HG03575 (cell line): Measurements from ENCODE around the gene IGF2BP2.

Experiments used
- ATAC-seq: cut with Tn5 transposase; IDR thresholded peaks from one replicate; pipeline ENCODE4 v1.9.1; 2021; ENCODE audit not compliant: unreplicated experiment, insufficient number of reproducible peaks, low FRiP score; ENCODE audit errors: extremely low read depth

IGF2BP2 gene

DNA sequence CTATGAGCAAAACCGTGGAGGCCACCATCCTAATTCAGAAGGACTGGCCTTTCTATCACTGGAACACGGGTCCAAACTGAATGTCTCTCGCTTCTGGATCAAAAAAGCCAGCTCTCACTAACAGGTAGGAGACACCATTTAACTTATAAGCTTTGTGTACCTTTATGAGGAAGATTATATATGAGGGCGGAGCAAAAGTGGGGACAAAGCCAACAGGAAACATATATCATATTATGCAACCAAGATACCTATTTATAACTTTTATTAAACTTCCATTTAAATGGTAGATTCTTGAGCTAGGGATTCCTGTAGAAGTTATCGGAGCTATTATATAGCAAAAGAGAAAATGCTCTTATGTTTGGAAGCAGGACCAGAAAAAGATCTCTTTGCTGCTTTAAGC is 78.4 kb downstream of the IGF2BP2 start:
- no peak for ATAC-seq

DNA sequence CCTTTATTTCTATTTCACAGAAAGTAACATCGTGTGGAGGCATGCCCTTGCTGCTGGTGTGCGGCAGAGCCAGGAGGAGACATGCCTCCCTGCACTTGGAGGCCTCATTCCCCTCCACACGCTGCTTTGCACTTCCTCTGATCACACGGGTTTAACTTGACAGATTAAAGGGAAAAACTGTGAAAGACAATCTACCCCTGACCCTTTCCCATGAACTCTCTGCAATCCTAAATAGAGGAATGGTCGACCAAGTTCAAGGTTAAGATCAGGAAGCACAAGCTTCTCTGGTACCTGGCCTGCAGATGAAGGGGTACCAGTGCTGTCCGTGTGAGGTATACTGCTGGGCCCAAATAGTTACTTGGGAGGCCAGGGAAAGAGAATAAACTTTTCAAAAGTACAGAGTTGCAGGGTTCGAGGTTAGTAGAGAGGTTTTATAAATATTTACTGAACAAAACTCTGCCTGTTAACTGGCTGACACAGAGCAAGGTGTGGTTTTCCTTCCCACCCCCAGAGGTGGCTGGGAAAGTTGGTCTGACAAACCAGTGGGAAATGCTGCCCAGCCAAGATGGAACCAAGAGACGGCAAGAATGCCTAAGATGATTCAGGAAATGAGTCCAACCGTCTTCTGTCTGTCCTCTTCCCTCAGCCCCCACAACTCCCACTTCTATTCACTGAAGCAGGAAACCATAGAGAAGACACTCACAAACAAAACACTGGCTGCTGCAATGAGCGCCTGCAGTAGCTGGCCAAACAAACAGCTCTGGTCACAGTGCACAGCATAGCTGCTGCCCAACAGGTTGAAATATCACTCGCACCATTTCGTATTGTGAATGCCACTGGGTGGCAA is 79.6 kb downstream of the IGF2BP2 start:
- ATAC-seq, result no peak

DNA sequence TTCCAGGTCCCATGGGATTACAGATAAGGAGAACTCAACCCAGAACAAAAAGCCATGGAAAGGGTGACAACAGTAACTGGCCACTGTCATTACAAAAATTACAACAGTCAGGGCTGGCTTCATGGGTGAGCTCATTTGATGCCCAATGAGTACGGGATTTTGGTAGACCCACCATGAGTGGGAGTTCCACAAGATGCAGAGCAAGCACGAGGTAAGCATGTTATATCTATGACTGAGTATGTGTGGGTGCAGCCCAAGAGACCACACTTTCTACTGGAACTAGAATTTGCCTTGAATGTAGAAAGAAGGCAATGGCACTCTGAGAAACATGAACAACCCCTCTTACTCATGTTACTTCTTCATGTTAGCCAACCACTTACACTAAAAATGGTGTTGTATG is 83.3 kb downstream of the IGF2BP2 start:
- ATAC-seq, result no peak

DNA sequence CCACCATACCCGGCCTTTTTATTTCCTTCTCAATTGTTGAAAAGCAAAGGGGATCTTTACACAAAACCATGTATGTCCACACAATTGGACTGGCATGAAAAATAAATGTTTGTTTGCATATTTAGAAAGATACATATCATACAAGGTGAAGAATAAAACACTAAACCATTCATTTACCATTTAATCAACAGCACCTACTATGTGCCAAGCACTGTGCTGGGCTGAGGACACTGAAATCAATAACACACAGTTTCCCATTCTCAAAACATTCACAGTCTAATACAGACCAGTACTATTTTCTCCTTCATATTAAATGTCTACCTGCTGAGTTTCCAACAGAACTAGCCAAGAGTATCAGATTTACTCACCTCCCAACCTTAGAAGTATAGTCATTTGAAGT is 84.7 kb downstream of the IGF2BP2 start:
- no peak for ATAC-seq

DNA sequence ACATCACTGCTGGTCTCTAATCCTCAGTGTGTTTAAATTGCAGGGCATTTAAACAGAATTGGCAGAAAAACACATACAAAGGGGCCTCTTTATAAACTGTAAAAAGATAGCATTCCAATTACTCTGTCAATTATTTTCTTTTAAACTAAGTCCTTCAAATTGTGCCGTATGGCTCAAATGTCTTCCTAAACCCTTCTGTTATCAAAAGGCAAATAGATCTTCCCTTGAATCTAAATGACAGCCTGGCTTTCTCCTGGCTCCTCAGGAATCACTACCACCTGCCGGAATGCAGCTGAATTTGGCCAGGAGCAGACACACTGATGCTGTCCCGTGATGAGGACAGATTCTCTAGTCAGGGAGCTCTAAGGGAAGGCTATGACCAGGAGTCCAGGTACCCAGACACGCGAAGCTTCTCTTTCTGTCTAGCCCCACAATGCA is 85.6 kb downstream of the IGF2BP2 start:
- no peak for ATAC-seq

DNA sequence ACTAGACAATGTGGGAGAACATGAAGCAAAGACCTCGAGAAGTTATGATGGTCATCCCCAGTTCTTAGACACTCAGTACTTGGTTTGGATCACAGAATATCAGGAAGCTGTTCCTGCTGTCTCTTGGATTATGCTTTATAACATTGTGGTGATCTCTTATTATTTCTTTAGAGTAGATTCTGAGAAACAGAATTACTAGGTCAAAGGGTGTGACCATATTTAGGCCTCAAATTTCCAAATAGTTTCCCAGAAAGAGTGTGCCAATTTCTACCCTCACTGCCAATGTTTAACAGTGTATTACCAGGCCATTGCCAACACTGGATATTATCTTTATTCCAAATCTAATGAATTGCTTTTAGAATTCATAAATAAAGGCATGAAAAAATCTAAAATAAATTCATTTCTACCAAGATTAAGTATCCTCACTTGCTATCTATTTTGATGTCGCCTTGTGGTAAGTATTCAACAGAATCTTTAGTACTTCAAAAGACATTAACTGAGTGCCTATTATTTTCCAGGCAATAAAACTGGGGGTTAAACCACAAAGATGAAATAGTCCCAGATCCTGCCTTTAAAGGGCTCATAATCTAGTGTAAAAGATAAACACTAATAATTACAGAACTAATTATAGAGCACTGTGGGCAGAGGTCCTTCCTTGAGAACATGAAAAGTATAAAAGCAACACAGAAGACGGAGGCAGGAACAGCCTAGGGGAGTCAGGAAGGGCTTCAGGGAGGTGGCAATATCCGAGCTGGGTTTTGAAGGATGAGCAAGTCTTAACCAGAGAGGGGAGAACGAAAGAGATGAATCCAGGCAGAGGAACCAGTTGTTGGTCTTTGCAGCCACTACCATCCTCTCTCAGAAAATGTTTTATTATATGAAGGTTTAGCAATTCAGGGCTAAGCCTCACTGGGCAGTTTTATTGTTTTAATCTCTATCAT is 86.8 kb downstream of the IGF2BP2 start:
- ATAC-seq, result no peak

DNA sequence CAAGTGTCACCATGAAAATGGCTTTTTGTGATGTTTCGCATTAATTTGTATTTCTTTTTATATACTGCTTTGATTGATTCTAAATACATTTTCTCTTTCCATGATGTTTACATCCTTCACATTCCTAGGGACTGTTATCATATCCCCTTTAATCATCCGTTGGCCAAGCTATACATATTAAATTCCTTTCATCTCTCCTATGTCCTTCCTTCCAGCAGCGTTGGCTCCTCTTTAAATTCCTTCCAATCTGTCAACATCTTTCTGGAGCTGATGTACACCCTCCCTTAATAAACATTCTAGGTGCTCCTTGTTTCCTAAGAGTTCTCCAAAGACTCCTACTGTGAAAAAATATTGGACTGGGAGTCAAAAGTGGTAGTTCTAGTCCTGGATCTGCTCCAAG is 87.8 kb downstream of the IGF2BP2 start:
- no peak for ATAC-seq

DNA sequence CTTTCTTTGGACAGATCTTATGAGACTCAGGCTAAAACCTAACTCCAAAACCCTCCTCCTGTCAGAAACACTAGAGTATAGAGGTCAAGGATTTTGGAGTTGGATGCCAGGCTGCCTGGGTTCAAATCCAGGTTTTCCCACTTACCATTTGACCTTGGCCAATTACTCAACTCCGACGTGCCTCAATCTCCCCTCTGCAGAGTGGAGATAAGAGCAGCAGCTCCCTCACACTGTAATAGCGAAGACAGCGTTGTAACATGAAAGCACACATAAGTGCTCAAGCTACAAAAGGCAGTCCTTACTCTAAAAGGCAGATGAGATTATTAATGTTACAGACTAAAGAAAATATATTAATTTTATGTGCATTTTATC is 90.1 kb downstream of the IGF2BP2 start:
- no peak for ATAC-seq

DNA sequence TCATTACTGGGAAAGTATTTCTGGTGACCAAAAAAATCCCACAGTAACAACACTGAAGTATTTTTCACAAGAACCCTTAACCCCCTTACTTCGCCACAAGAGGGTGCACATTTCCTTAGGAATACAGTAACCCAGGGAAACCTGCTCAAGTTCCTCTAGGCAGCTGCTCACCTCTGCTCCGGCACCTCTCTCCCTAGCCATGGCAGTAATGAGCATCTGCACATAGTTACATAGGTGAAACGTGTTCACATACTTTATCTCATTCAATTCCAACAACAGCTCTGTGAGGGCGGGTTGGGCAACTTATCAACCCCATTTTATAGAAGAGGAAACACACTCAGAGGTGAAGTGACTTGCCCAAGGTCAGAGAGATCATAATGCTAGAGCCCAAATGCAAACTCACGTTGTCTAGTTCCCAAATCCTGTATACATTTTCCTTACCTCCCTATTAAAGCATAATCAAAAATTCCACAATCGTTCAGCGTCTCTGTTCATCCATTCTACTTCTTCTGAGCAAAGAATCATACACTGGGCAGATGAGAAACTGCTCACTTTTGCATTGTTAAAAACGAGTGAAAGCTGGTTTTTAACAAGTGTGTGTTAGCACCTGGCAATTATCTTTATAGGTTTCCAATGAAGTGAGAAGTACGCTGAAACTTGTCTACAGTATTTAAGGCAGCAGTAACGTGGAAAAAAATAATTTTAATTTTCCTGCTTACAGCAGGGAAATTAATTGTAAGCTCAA is 90.7 kb downstream of the IGF2BP2 start:
- ATAC-seq, result no peak

DNA sequence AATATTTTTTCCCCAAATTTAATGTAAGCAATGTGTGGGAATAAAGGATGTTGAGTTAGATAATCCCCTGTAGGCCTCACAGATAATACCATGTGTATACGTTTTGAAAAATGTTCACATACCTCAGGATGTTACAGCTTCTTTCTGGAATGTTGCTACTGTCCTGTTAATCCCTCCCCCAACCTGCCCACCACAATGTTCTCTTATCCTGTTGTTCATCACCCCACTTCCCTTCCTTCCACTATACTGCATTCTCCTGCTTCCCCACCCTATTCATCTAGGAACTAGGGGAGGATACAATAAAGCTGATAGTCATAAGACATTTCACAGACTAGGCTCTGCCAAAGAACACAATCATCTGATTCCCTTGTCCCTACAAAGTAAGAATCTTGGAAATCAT is 92.1 kb downstream of the IGF2BP2 start:
- ATAC-seq, result no peak

DNA sequence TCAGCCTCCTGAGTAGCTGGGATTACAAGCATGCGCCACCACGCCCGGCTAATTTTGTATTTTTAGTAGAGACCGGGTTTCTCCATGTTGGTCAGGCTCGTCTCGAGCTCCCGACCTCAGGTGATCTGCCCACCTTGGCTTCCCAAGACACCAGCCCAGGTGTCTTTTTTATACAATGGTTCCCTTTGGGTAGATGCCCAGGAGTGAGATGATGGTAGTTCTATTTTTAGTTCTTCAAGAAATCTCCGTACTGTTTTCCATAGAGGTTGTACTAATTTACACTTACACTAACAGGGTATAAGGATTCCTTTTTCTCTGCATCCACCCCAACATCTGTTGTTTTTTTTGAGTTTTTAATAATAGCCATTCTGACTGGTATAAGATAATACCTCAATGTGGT is 94.3 kb downstream of the IGF2BP2 start:
- no peak for ATAC-seq

DNA sequence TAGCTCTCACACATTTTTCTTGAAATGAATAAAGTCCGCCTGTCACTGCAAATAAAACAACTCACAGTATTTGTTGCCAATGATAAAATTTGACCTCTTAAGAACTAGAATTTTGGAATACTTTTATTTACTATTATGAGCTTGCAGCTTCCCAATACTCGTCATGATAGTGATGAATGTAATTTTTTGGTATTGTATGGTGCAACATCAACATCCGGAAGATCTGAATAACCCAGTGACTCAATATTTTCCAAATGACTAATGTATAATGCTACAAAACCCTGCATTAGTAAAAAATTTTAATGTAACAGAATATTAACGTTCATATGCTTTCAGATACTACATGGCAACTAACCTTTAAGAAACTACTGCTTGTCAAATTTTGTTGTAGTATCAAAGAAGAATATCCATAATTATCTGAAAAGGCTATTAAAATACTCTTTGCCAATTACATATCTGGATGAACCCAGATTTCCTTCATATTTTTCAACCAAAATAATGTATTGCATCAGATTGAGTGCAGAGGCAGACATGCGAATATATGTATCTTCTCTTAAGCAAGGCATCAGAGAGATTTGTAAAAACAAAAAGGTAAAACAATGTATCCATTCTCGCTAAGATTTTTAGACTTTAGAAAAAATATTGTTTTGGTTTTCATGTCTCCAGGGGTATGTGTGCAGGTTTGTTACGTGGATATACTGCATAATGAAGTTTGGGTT is 95.3 kb downstream of the IGF2BP2 start:
- no peak for ATAC-seq

DNA sequence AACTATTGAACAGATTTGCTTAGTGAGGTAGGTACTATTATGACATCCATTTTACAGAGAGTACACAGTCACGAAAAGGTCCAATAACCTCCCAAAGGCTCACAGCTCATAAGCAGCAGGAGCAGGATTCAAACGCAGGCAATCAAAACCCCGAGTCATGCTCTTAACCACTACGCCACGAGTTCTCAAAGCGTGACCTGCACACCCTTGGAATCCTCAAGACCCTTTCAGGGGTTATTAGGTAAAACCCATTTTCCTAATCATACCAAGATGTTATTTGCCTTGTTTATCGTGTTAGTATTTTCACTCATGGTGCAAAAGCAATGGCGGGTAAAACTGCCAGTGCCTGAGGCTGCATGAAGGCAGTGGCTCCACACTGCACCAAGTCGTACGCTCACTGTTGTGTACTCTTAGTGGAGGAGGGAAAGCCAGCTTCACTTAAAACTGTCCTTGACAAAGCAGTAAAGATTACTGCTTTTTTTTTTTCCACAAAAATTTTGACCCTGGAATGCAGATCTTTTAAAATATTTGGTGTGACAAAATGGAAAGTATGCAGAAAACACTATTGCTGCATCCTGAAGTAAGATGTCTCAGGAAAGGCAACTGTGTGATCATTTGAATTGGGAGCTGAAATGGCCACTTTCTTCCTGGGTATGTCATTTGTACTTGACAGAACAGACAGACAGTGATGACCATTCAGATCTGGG is 96.1 kb downstream of the IGF2BP2 start:
- ATAC-seq, result no peak

DNA sequence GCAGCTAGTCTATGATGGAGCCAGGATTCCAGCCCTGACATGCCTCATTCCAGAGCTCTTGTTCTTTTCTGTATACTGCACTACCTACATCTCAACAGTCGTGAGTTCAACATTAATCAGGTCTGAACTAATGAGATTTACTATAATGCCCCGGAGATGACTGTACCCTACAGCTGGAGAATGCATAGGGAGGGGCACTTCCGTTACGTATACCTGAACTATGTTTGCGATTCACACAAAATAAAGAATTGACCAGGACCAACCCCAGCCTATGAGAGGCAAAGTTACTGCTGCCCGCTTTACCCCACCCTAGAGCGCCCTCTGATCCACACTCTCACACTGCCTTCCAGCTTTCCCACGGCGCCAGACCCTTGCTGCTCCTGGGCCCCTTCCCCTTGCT is 97.0 kb downstream of the IGF2BP2 start:
- no peak for ATAC-seq

DNA sequence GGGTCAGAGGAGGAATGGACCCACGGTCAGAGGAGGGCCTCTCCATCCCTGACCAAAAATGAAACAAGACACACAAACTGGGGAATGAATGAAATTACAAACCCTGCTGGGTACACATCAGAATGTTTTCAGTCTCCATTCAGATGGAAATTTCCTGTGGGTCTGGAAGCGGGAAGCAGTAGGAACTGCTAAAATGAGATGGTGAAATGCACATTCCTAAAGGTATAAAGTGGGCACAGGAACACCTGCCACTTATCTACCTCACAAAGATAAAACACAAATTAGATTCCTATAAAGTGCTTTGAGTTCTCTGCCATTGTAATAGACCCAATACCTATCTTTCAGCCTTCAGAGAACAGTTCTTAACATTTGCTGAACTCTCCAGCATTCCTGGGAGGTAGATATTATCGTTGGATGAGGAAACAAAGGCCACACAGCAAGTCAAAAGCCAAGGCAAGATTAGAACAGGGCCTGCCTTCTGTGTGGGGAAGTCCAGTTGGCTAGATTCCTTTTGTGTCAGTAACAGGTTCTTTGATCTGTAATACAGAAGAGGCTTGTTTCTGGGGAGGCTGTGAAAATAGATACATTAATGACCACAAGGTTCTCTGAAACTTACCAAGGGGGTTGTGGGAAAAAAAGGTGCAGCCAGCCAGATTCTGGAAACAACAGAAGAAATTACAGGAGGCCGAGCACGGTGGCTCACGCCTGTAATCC is 98.4 kb downstream of the IGF2BP2 start:
- ATAC-seq, result no peak

DNA sequence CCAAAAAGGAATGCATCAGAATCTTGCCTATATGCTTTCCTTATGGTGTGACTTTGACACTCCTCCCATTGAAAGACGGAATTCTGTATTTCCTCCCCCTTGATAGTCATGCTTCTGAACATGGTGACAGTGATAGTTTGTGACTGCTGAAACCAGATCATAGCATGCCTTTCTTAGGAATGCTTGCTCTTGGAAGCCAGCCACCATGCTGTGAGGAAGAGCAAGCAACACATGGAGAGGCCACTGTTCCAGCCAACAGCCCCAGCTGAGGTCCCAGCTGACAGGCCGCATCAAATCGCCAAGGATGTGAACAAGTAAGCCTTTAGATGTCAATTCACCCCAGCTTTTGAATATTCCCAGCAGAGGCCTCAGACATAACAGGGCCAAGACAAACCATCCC is 100.1 kb downstream of the IGF2BP2 start:
- no peak for ATAC-seq

DNA sequence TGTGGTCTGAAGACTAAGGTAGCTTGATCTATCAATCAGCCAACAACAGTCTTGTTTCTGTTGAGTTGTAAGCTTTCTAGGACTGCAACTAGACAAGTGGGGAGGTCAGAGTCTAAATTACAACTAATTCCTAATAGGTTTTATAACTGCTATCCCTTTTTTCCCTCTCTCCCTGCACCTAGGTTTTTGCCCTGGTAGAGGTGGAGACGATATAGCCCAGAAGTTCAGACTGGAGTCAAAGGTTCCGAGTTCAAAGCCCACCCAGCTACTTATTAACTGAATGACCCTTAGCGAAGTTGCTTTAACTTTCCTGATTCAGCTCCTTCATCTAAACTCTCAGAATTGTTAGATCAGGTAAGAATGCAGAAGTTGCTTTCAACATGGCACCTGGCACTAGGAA is 100.6 kb downstream of the IGF2BP2 start:
- no peak for ATAC-seq

DNA sequence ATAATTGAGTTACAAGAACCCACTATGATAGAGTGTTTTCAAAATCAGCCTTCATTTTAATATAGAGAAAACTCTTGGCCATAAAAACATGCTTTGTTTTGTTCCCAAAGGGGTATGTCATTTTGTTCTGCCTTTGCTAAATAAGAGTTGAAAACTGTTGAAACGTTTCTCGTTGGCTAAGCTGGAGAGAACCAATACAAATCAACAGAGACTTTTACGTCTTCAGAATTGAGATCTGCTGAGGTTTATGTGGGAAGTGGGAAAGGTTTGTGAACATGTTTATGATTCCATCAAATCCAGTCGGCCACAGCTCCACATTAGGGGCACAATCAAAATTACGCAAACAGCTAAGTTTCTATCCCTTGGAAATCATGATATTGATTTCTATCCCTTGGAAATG is 102.0 kb downstream of the IGF2BP2 start:
- no peak for ATAC-seq
